H9 (cell line): Measurements from ENCODE around the gene HGF. TPM values are rescaled to one million over a fixed set of nuclear protein-coding genes. Genes with fewer than 3 reads are reported as not detected.

Experiments
- DNase-seq: peaks from one replicate; pipeline ENCODE4 v3.0.0-alpha.2; 2017
- H2AFZ ChIP-seq: one replicate; pipeline ENCODE4 v1.6.1; 2013; ENCODE audit warnings: mild to moderate bottlenecking, low read length, control low read depth, moderate library complexity
- H2AK5ac ChIP-seq: 2 replicates; pipeline ENCODE4 v1.6.1; 2013; ENCODE audit warnings: low read length, control low read depth, mixed read lengths; ENCODE audit not compliant: insufficient read length
- H2BK120ac ChIP-seq: one replicate; pipeline ENCODE4 v1.6.1; 2013; ENCODE audit warnings: low read depth, mild to moderate bottlenecking, low read length, control low read depth, inconsistent platforms; ENCODE audit not compliant: poor library complexity, severe bottlenecking
- H2BK12ac ChIP-seq: 2 replicates; pipeline ENCODE4 v1.6.1; 2013; ENCODE audit warnings: low read length, control low read depth, mixed read lengths, low read depth; ENCODE audit not compliant: insufficient read length
- H2BK15ac ChIP-seq: 2 replicates; pipeline ENCODE4 v1.6.1; 2013; ENCODE audit warnings: low read depth, low read length, control low read depth
- H2BK20ac ChIP-seq: one replicate; pipeline ENCODE4 v1.6.1; 2013; ENCODE audit warnings: low read depth, mild to moderate bottlenecking, low read length, control low read depth, inconsistent platforms; ENCODE audit not compliant: poor library complexity, severe bottlenecking
- H2BK5ac ChIP-seq: 2 replicates; pipeline ENCODE4 v1.6.1; 2013; ENCODE audit warnings: low read length, control low read depth, mixed read lengths; ENCODE audit not compliant: insufficient read length
- H3K14ac ChIP-seq: 2 replicates; pipeline ENCODE4 v1.6.1; 2013; ENCODE audit warnings: low read length, control low read depth; ENCODE audit not compliant: insufficient read depth
- H3K18ac ChIP-seq: 2 replicates; pipeline ENCODE4 v1.6.1; 2013; ENCODE audit warnings: low read depth, mild to moderate bottlenecking, mixed read lengths, low read length, control low read depth; ENCODE audit not compliant: insufficient read length
- H3K23ac ChIP-seq: 2 replicates; pipeline ENCODE4 v1.6.1; 2013; ENCODE audit warnings: low read length, control low read depth, mixed read lengths, low read depth; ENCODE audit not compliant: insufficient read length
- H3K23me2 ChIP-seq: 2 replicates; pipeline ENCODE4 v1.6.1; 2013; ENCODE audit warnings: low read depth, mild to moderate bottlenecking, mixed read lengths, low read length, control low read depth; ENCODE audit not compliant: insufficient read length, poor library complexity, severe bottlenecking
- H3K27ac ChIP-seq: 2 replicates; pipeline ENCODE4 v1.5.1; 2013; ENCODE audit warnings: low read length, control low read depth, mixed read lengths, low read depth; ENCODE audit not compliant: insufficient read length
- H3K27me3 ChIP-seq: 2 replicates; pipeline ENCODE4 v1.6.1; 2013; ENCODE audit warnings: low read length, control low read depth, inconsistent platforms; ENCODE audit not compliant: insufficient read depth
- H3K4ac ChIP-seq: 2 replicates; pipeline ENCODE4 v1.6.1; 2013; ENCODE audit warnings: low read depth, mild to moderate bottlenecking, control low read depth, inconsistent platforms, low read length, moderate library complexity
- H3K4me1 ChIP-seq: 2 replicates; pipeline ENCODE4 v1.6.1; 2013; ENCODE audit warnings: low read length, control low read depth, inconsistent platforms; ENCODE audit not compliant: insufficient read depth
- H3K4me2 ChIP-seq: 2 replicates; pipeline ENCODE4 v1.6.1; 2013; ENCODE audit warnings: low read length, control low read depth, mixed read lengths; ENCODE audit not compliant: insufficient read length, insufficient read depth
- H3K56ac ChIP-seq: 2 replicates; pipeline ENCODE4 v1.6.1; 2013; ENCODE audit warnings: low read depth, mild to moderate bottlenecking, mixed read lengths, low read length, control low read depth; ENCODE audit not compliant: insufficient read length
- H3K79me1 ChIP-seq: 2 replicates; pipeline ENCODE4 v1.6.1; 2013; ENCODE audit warnings: low read depth, mild to moderate bottlenecking, moderate library complexity, low read length, control low read depth, inconsistent platforms; ENCODE audit not compliant: insufficient read depth, poor library complexity, severe bottlenecking
- H3K79me2 ChIP-seq: 2 replicates; pipeline ENCODE4 v1.6.1; 2013; ENCODE audit warnings: low read length, control low read depth, inconsistent platforms; ENCODE audit not compliant: insufficient read depth
- H3K9ac ChIP-seq: 2 replicates; pipeline ENCODE4 v1.6.1; 2013; ENCODE audit warnings: low read length, control low read depth, mixed read lengths; ENCODE audit not compliant: insufficient read length; ENCODE audit errors: extremely low read depth
- H3K9me3 ChIP-seq: one replicate; pipeline ENCODE4 v1.6.1; 2013; ENCODE audit warnings: low read depth, low read length, inconsistent platforms; ENCODE audit not compliant: control insufficient read depth
- H3T11ph ChIP-seq: one replicate; pipeline ENCODE4 v1.6.1; 2013; ENCODE audit warnings: mild to moderate bottlenecking, low read length, control low read depth, inconsistent platforms
- H4K20me1 ChIP-seq: one replicate; pipeline ENCODE4 v1.6.1; 2013; ENCODE audit not compliant: control insufficient read depth, insufficient read length, insufficient read depth
- H4K5ac ChIP-seq: 2 replicates; pipeline ENCODE4 v1.6.1; 2013; ENCODE audit warnings: low read depth, mild to moderate bottlenecking, mixed read lengths, low read length, control low read depth; ENCODE audit not compliant: insufficient read length
- H4K8ac ChIP-seq: replicated peaks from 2 replicates; pipeline ENCODE4 v1.6.1; 2013; ENCODE audit warnings: low read length, control low read depth, mixed read lengths, low read depth; ENCODE audit not compliant: insufficient read length
- H4K91ac ChIP-seq: 2 replicates; pipeline ENCODE4 v1.6.1; 2013; ENCODE audit warnings: low read depth, mild to moderate bottlenecking, moderate library complexity, mixed read lengths, low read length, control low read depth; ENCODE audit not compliant: insufficient read length
- H3K27ac Mint-ChIP-seq, 3 experiments: 2 replicates in 2 of 3; 3 replicates in 1 of 3; pipeline ENCODE4 v1.8.0; 2020 to 2021; ENCODE audit warnings: mixed read lengths in 3 of 3, mild to moderate bottlenecking in 1 of 3, moderate library complexity in 1 of 3
- H3K27me3 Mint-ChIP-seq: 2 replicates; pipeline ENCODE4 v1.8.0; 2021; ENCODE audit warnings: low read depth, mild to moderate bottlenecking, moderate library complexity, mixed read lengths
- H3K36me3 Mint-ChIP-seq, 3 experiments: 2 replicates in 2 of 3; 3 replicates in 1 of 3; pipeline ENCODE4 v1.8.0; 2020 to 2021; ENCODE audit warnings: low read depth in 3 of 3, mixed read lengths in 3 of 3; ENCODE audit not compliant: insufficient read depth in 1 of 3
- H3K4me1 Mint-ChIP-seq, 2 experiments: 2 replicates each; pipeline ENCODE4 v1.8.0; 2020; ENCODE audit warnings: mixed read lengths in 2 of 2
- H3K4me3 Mint-ChIP-seq, 2 experiments: 2 replicates in 1 of 2; 3 replicates in 1 of 2; pipeline ENCODE4 v1.8.0; 2020 to 2021; ENCODE audit warnings: mild to moderate bottlenecking in 2 of 2, mixed read lengths in 2 of 2, moderate library complexity in 1 of 2
- H3K9me3 Mint-ChIP-seq, 2 experiments: 2 replicates in 1 of 2; 3 replicates in 1 of 2; pipeline ENCODE4 v1.8.0; 2020; ENCODE audit warnings: mild to moderate bottlenecking in 2 of 2, mixed read lengths in 2 of 2, moderate library complexity in 1 of 2
- CTCF ChIP-seq: fragments of 200-600 bp; sonication (generic); conservative IDR thresholded peaks from 3 replicates; pipeline ENCODE4 v1.8.0; 2021; ENCODE audit warnings: antibody characterized with exemption, mild to moderate bottlenecking
- WGBS: extraction: QIAGEN DNeasy Blood & Tissue Kit; methylation state at CpG from one replicate; pipeline ENCODE4 v1.1.7; 2013; ENCODE audit warnings: missing lambda C conversion rate, low lambda C conversion rate, mixed read lengths; ENCODE audit not compliant: insufficient read length; ENCODE audit errors: extremely low coverage; 5-methylcytosine and 5-hydroxymethylcytosine counted together
- total RNA-seq: library from RNA; stranded (reverse); gene quantifications from 2 replicates; pipeline ENCODE4 v1.2.1, GENCODE V29; 2021

HGF gene
- total RNA-seq, 1 experiment from 2014 or later = 0.15 TPM

DNA sequence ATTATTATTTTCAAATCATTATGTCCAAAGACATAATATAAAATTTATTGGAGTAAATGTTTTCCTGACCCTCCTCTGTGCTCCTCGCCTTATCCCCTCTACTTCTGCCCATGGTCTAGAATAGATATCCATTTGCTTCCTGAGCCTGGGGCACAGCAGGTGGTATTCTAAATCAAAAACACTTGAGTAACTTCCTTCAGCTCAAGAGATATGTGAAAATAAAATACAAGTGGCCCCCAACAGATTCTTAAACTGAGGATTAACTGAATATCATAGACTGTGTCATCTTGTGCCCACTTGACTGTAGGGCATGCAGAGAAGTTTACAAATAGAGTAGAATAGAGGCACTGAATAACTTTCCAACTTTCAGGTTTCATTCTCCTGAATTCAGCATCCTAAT, 59.1 kb downstream of the HGF start:
- no peak overlapping the region for H3K18ac ChIP-seq
- H3K27me3 Mint-ChIP-seq = no peaks in the 10 kb centered on the region
- H3K27me3 ChIP-seq = no peaks in the 10 kb centered on the region
- TF ChIP-seq CTCF = no peak
- no peak overlapping the region for H3K27ac ChIP-seq
- no peak overlapping the region for H4K5ac ChIP-seq
- no peak overlapping the region for H3K27ac Mint-ChIP-seq
- H2AFZ ChIP-seq = no peak overlapping the region
- no peak overlapping the region for H2BK5ac ChIP-seq
- H3T11ph ChIP-seq = no peak overlapping the region
- H2BK120ac ChIP-seq = no peak overlapping the region
- H4K91ac ChIP-seq = no peak overlapping the region
- no peaks in the 10 kb centered on the region for H3K9me3 ChIP-seq
- H3K36me3 Mint-ChIP-seq = no peaks in the 10 kb centered on the region
- H4K8ac ChIP-seq = no peak overlapping the region
- no peak overlapping the region for H2BK15ac ChIP-seq
- H3K4me1 ChIP-seq = 0 out of 2 replicates have a peak, but pooled peaks cover 3% of the 10 kb centered on the region
- no peak overlapping the region for H2AK5ac ChIP-seq
- no peak overlapping the region for H2BK12ac ChIP-seq
- no peak overlapping the region for H3K56ac ChIP-seq
- no peak overlapping the region for H3K14ac ChIP-seq
- no peak overlapping the region for H3K23ac ChIP-seq
- H3K23me2 ChIP-seq = no peaks in the 10 kb centered on the region
- DNase-seq = no peak
- H3K4ac ChIP-seq = no peak overlapping the region
- H3K79me1 ChIP-seq = no peaks in the 10 kb centered on the region
- no peaks in the 10 kb centered on the region for H4K20me1 ChIP-seq
- WGBS = no CpG with 5 or more reads among the region's 1 CpG
- H2BK20ac ChIP-seq = no peak overlapping the region
- H3K4me2 ChIP-seq = no peak overlapping the region
- H3K4me1 Mint-ChIP-seq = peaks cover 6 to 7% of the 10 kb centered on the region in 2 experiments
- no peaks in the 10 kb centered on the region for H3K9me3 Mint-ChIP-seq
- H3K79me2 ChIP-seq = no peaks in the 10 kb centered on the region
- no peak overlapping the region for H3K4me3 Mint-ChIP-seq
- H3K9ac ChIP-seq = no peak overlapping the region
